HG03108 (cell line): ENCODE measurements around the gene IL32.
"Not testable (repeated sequence)": the region's sequence is repeated elsewhere in the genome, so short reads cannot be mapped to it uniquely, and the experiment has no call there.

Experiments used
- ATAC-seq: cut with Tn5 transposase; IDR thresholded peaks from one replicate; pipeline ENCODE4 v1.9.1; 2021; ENCODE audit warnings: moderate library complexity; ENCODE audit not compliant: unreplicated experiment

Gene IL32

GRCh38 chr16:3069146-3069545 lies 3.7 kb downstream of the IL32 start:
- ATAC-seq, result not testable (repeated sequence)

- no peak for ATAC-seq
Observed at GRCh38 chr16:3070608-3071111, 5.2 kb downstream of the IL32 start.

GRCh38 chr16:3071655-3072054 lies 6.2 kb downstream of the IL32 start:
- no peak for ATAC-seq

- ATAC-seq, result not testable (repeated sequence)
Observed at GRCh38 chr16:3072148-3072547, 6.7 kb downstream of the IL32 start.

- ATAC-seq, result not testable (repeated sequence)
Observed at GRCh38 chr16:3072576-3073263, 7.3 kb downstream of the IL32 start.

GRCh38 chr16:3073448-3073847 lies 8.0 kb downstream of the IL32 start:
- ATAC-seq, result no peak

GRCh38 chr16:3074860-3075522 lies 9.6 kb downstream of the IL32 start:
- peak; percentile 91 for ATAC-seq

GRCh38 chr16:3075523-3075915 lies 10.1 kb downstream of the IL32 start:
- ATAC-seq, result no peak

GRCh38 chr16:3075946-3076345 lies 10.5 kb downstream of the IL32 start:
- ATAC-seq, result not testable (repeated sequence)

GRCh38 chr16:3076577-3076976 lies 11.1 kb downstream of the IL32 start:
- no peak for ATAC-seq

GRCh38 chr16:3080024-3080423 lies 14.6 kb downstream of the IL32 start:
- ATAC-seq, result no peak

GRCh38 chr16:3081957-3082356 lies 16.5 kb downstream of the IL32 start:
- ATAC-seq, result not testable (repeated sequence)

GRCh38 chr16:3083408-3083807 lies 18.0 kb downstream of the IL32 start:
- not testable (repeated sequence) for ATAC-seq

GRCh38 chr16:3084491-3084890 lies 19.1 kb downstream of the IL32 start:
- no peak for ATAC-seq

GRCh38 chr16:3084969-3085670 lies 19.7 kb downstream of the IL32 start:
- no peak for ATAC-seq

- no peak for ATAC-seq
Observed at GRCh38 chr16:3085868-3086595, 20.6 kb downstream of the IL32 start.

- no peak for ATAC-seq
Observed at GRCh38 chr16:3086596-3087242, 21.3 kb downstream of the IL32 start.

GRCh38 chr16:3087243-3088235 lies 22.1 kb downstream of the IL32 start:
- ATAC-seq, result no peak

- no peak for ATAC-seq
Observed at GRCh38 chr16:3088450-3088849, 23.0 kb downstream of the IL32 start.
